Left cardiac atrium (tissue), 4 donors: ENCODE results near the gene LRMDA. TPM values are rescaled to one million over a fixed set of nuclear protein-coding genes. Genes with fewer than 3 reads are reported as not detected.
"Not testable (repeated sequence)": the region's sequence is repeated elsewhere in the genome, so short reads cannot be mapped to it uniquely, and the experiment has no call there.

ENCODE experiments used
- ATAC-seq, 2 donors: fragments of 200-7000 bp; cut with Tn5 transposase; one replicate each; pipeline ENCODE4 v1.9.1; 2020; ENCODE audit warnings: mild to moderate bottlenecking in 2 of 2, moderate library complexity in 2 of 2
- DNase-seq: peaks from one replicate; pipeline ENCODE4 v3.0.0-alpha.2; 2020
- intact Hi-C, 2 donors: fragments of 100-400 bp; cut with DNase I; formaldehyde crosslinking; loops; one replicate each; pipeline versions ENCODE4 v1.14.1 to v1.15.1; 2022 to 2023
- total RNA-seq, 2 donors: library from RNA; stranded (reverse); fragmentation: NEBNext Ultra II Directional; extraction: Animal tissue kit (Norgen Biotek cat#: 25700); gene quantifications; one replicate each; pipeline ENCODE4 v1.2.1, GENCODE V29; 2021
- donor health status: DM: no; HTN: yes; CAD: no.
- donor health status: DM: no; HTN: yes; CAD: no; lungs with severe emphysema.
- donor health status: DM: yes; HTN: yes; CAD: no.
- donor health status: Dilated cardiomyopathy.

Gene LRMDA
- total RNA-seq, 2 donors from 2014 or later: 40.6 to 57.8 TPM

- ATAC-seq: no peak
- no peak for DNase-seq
- intact Hi-C loops: no loop called here
Observed at GRCh38 chr10:75589895-75590654, 158.7 kb downstream of the LRMDA start.

GRCh38 chr10:75592151-75592787, 160.8 kb downstream of the LRMDA start:
- DNase-seq: no peak
- intact Hi-C loops: no loop called here
- ATAC-seq: peak; percentile 44 to 48

DNA sequence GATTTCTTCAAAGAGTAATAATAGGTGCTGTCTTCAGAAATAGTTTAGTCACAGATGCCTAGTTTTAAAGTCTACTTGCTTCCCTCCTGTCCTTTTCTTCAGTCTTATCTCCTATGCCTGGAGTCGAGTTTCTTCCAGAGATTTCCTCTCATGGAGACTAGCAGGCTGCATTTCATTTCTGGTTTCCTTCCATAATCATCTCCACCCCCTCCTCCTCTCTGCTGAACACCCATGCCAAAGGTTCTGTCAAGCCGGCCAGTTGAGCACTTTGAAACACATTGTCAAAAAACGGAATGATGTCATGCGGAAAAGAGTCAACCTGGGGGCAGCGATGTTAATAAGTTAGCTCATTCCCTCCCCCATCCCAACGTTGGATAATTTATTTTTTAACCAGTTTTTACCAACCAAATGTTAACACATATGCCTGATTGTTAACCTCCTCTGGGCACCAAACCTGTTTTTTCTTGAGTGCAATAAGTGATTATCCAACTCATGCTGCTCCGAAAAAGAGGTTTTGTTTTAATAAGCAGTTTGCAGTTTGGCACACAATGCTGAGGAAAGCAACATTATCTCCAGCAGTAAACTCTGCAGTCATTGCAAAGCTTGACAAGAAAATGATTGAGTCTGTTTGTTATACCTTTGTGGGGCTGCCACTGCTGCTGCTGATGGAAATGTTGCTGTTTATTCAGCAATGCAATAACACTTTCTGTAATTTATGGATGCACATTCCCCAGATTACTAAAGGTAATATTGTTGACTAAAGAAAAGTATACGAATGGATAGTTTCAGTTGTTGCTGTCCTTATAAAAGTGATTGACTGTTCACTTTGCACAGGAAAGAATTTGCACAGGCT, 161.6 kb downstream of the LRMDA start:
- intact Hi-C loops: no loop called here
- peak; percentile 53 to 75 for ATAC-seq

DNA sequence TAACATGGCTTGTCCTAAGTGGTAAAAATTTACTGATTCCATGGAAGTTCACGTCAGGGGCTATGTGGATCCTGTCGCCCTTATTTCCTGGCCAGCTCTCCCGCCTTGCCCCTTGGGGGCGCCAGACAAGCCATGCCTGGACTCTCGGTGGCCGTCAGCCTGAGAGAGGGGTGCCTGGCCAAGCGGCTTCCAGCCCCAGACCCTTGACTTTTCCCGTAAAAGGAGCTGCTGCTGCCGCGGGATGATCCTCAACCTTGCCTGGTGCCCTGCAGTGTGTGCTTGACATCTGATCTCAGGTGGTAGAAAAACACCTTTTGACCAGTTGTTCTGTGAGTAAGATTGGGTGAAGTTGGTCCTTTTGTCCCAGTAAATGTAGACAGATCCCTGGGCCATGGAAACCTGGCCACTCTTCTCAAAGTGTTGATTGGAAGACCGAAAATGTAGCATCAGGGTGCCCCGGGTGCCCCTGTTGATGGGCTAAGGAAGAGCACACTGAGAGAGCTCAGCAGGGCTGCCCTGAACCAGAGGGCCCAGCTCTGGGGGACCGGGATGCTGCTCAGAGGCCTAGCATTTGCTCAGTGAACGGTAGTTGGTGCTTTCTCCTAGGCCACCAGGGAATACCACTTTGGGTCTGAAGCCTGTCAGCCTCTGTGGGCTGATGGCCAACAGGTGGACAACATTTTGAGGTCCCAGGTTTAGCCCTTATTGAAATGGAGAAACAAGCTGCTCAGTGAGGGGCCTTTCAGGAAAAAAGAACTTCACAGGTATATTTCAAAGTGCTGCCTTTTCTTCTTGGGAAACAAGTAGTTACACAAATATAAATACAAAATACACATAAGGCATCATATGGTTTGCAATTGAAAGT, 162.5 kb downstream of the LRMDA start:
- DNase-seq (no peak), ATAC-seq (no peak)
- intact Hi-C loops: no loop called here

More for the DNA sequence above, 161.6 kb downstream of the LRMDA start:
- DNase-seq: no peak

GRCh38 chr10:75596930-75597620, 165.7 kb downstream of the LRMDA start:
- ATAC-seq (no peak), DNase-seq (no peak)
- intact Hi-C loops: no loop called here

- no peak for DNase-seq
- intact Hi-C loops: no loop called here
- no peak for ATAC-seq
Observed at GRCh38 chr10:75597773-75598440, 166.5 kb downstream of the LRMDA start.

GRCh38 chr10:75598998-75599397, 167.6 kb downstream of the LRMDA start:
- DNase-seq (no peak), ATAC-seq (no peak)
- intact Hi-C loops: no loop called here

DNA sequence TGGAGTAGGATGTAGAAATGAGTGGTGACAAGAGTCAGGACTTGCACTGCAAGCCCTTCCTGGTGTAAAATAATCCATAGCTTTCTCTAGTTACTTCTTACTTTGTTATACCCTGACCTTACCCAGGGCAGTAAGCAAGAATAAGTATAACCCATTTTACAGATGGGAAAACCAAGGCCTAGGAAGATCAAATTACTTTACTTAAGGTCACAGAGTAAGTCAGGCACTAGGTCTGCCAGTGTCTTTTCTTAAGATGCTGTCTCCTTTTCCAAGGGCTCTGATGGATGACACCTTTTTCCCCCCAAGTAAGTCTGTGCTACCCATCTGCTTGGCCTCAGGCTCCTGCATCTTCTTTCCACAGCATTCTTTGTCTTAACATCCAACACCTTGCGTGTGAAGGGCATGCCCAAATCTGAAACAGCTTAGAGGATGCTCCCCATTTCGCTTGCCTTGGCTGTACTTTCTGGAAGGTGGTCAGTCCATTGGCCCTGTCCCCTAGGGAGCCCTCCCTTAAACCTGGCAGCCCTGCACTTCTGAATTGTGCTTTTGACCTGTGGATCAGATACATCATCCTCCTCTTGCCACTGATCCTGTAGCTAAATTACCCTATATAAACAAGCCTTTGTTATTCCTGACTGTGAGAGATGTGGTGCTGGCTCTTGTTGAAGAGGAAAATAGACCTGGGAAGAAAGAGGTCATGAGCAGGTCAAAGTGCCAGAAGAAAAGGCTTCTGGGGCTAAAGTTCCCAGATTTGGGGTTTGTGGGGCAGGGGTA, 168.6 kb downstream of the LRMDA start:
- ATAC-seq: no peak
- intact Hi-C loops: no loop called here
- DNase-seq: no peak

DNA sequence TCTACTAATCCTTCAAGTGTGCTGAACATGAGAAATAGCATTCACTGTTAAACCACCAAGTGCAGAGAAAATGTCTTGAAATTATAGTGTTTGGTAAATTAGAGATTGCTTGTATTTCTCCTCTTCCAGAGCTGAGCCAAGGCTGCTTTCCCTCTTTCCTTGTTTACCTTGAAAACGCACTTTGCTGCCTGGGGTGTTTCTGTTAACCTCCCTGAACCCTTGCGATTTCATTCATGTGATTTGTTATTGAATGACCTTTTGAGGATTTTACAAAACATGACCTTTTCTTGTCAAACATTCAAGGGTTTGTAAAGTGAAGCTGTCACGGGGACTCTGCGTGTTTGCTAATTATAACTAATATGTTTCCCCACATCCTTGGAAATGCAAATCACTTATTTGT, 169.4 kb downstream of the LRMDA start:
- DNase-seq: no peak
- intact Hi-C loops: no loop called here

GRCh38 chr10:75602341-75602740, 170.9 kb downstream of the LRMDA start:
- ATAC-seq (no peak), DNase-seq (no peak)
- intact Hi-C loops: no loop called here

More for the DNA sequence above, 169.4 kb downstream of the LRMDA start:
- ATAC-seq: no peak

DNA sequence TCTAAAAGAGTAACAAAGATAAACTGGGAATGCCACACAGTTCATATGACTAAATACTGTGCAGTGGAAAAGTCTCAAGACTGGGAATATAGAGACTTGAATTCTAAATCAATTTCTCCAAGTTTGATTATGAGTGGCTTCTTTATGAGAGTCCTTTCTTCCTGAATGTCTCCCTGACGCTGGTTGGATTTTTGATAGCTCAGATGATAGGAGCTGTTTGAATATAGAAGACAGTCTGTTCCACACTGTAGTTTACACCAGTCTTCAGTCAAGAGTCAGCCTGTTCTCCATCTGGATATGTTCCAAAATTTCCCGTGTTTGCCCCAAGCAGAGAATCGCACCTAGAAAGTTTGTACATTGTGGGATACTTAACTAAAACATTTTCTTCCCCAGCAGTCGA, 173.7 kb downstream of the LRMDA start:
- ATAC-seq: no peak
- intact Hi-C loops: no loop called here

DNA sequence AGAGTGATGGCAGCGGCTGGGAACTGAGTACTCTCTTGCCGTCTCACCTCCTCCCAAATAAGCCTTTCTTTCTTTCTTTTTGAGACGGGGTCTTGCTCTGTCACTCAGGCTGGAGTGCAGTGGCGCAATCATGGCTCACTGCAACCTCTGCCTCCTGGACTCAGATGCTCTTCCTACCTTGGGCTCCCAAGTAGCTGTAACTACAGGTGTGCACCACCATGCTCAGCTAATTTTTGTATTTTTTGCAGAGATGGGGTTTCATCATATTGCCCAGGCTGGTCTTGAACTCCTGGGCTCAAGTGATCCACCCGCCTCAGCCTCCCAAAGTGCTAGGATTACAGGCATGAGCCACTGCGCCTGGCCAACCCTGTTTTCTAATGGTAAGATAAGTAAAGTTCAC, 174.4 kb downstream of the LRMDA start:
- not testable (repeated sequence) for DNase-seq, ATAC-seq

More for the DNA sequence above, 173.7 kb downstream of the LRMDA start:
- DNase-seq: no peak

GRCh38 chr10:75606203-75606779, 174.9 kb downstream of the LRMDA start:
- ATAC-seq (no peak), DNase-seq (no peak)
- intact Hi-C loops: no loop called here

More for the DNA sequence above, 174.4 kb downstream of the LRMDA start:
- intact Hi-C loops: not testable (repeated sequence)

GRCh38 chr10:75607576-75607975, 176.2 kb downstream of the LRMDA start:
- no peak for ATAC-seq
- no peak for DNase-seq
- intact Hi-C loops: no loop called here

- intact Hi-C loops: no loop called here
- no peak for ATAC-seq
- DNase-seq: no peak
Observed at GRCh38 chr10:75610183-75610582, 178.8 kb downstream of the LRMDA start.

- intact Hi-C loops: no loop called here
- DNase-seq (no peak), ATAC-seq (no peak)
Observed at GRCh38 chr10:75611172-75611992, 180.0 kb downstream of the LRMDA start.
